ENCODE measurements around the gene FANCM.
"Not testable (repeated sequence)": the region's sequence is repeated elsewhere in the genome, so short reads cannot be mapped to it uniquely, and the experiment has no call there.

The FANCM gene

DNA sequence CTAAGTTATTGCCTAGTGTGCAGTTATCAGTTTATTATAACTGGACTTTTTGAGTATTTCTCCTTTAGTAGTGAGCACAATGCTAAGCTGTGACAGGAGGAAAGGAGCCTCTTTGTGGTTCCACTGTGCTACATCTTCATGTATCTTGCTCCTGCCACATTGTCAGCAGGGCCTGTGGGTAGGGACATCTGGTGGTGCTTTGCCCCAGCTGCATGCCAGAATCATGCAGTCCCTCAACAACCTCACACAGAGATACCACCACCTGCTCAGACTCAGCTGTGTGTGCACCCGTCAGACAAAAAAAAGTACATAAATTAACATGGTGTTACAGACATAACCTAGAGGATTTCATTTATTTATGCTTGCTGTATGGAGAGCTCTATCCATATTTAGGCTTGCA lies 66.2 kb downstream of the FANCM start:
- no peak overlapping the region for H3K4me3 ChIP-seq (ENCODE audit: low read length)
- no peak for TF ChIP-seq CTCF (conservative IDR thresholded peaks at IDR 0.05; ENCODE audit: low read depth, low read length)
- DNase-seq (ENCODE audit: low read depth), result no peak

DNA sequence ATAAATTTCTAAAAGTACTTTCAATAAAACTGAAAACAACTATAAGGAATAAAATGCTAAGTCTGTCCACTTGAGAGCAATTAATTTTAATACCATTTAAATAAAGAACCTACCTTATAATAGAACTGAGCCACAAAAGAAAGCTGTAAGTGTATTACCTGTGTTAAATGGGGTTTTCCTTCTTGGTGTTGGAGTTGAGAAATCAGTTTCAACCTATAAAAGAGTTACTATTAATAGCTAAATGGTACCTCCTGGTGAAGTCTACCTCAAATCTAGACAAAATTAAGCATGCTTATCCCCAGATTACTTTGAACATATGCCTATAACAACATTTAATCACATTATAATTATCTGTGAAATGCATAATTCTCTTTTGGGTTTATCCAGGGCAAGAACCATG lies 68.5 kb downstream of the FANCM start:
- TF ChIP-seq CTCF (conservative IDR thresholded peaks at IDR 0.05; ENCODE audit: low read depth, low read length), result no peak
- H3K4me3 ChIP-seq (ENCODE audit: low read length), result no peak overlapping the region
- no peak for DNase-seq (ENCODE audit: low read depth)

DNA sequence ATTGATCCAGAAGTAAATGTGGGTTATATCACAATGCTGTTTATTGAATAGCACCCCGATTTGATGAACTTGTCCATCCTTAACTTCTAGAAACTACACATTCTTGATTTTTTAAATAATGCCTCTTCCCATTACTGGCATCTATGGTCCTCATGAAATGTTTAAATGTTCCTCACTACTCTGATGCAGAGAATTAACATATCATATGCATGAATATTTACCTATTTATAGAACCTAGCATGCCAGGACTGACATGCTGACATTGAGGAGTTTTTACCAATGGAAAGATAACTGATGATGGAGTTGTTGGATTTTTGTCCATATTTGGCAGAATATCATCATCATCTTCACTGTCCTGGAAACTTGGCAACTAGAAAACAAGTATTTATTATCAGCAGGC lies 74.4 kb downstream of the FANCM start:
- DNase-seq (ENCODE audit: low read depth), result no peak
- no peak overlapping the region for H3K4me3 ChIP-seq (ENCODE audit: low read length)
- TF ChIP-seq CTCF (conservative IDR thresholded peaks at IDR 0.05; ENCODE audit: low read depth, low read length), result no peak

DNA sequence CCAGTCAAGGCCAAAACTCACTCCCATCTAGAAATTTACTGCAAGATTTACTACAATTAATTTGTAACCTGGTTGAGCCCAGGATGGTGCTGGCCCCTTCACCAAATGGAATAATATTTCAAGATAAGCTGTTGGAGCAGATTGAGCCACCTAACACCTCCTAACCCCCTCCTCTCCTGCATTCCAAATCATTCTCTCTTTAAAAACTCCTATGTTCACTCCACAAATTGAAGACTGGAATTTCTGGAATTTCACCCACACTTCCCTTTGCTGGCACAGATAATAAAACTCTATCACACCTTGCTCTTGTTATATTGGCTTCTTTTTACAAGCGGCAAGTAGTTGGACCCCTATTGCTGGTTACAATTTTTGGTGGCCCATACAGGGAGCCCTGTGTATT lies 75.6 kb downstream of the FANCM start:
- DNase-seq (ENCODE audit: low read depth), result no peak
- H3K4me3 ChIP-seq (ENCODE audit: low read length), result no peak overlapping the region
- TF ChIP-seq CTCF (conservative IDR thresholded peaks at IDR 0.05; ENCODE audit: low read depth, low read length), result no peak

GRCh38 chr14:45212231-45212630 lies 76.5 kb downstream of the FANCM start:
- H3K4me3 ChIP-seq (ENCODE audit: low read length), result no peak overlapping the region
- DNase-seq (ENCODE audit: low read depth), result no peak
- TF ChIP-seq CTCF (conservative IDR thresholded peaks at IDR 0.05; ENCODE audit: low read depth, low read length), result no peak

DNA sequence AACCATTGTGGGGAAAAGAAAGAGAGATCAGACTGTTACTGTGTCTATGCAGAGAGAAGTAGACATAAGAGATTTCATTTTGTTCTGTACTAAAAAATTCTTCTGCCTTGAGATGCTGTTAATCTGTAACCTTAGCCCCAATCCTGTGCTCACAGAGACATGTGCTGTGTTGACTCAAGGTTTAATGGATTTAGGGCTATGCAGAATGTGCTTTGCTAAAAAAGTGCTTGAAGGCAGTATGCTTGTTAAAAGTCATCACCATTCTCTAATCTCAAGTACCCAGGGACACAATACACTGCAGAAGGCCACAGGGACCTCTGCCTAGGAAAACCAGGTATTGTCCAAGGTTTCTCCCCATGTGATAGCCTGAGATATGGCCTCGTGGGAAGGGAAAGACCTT lies 78.0 kb downstream of the FANCM start:
- DNase-seq (ENCODE audit: low read depth); H3K4me3 ChIP-seq (ENCODE audit: low read length): not testable (repeated sequence)

GRCh38 chr14:45214341-45214740 lies 78.6 kb downstream of the FANCM start:
- not testable (repeated sequence) for H3K4me3 ChIP-seq (ENCODE audit: low read length); DNase-seq (ENCODE audit: low read depth)

DNA sequence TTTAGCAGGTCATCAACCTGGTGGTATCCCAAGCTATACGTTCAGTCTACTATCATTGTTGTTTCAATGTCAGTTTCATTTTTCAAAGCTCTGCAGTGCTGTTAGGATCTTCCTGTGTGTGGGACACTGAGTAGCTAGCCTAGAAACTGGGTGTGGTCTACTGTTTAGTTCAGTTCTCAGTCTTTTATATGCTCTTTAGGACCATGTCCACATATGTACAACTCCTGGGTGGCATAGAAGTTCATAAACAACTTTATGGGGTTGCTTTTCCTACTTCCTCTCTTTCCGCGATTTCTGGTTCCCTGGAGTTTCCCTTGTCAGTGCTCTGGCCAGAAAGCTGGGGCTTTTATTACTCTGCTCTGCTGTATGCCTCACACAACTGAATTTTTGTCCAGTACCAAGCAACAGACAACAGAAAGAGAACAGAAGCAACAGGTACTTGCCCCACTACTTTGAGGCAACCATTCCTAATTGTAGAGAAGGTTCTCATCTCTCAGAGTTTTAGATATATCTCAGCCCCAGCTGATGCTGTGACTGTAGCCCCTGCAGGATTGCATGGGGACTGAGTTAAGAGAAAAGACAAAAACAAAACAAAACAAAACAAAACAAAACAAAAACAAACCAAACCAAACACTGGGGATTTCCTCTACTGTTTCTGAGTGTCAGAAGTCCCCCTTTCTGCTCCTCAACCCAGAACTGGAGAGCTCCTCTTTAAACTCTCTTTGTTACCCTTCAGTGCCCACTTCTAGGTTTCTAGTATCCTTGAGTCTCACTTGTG lies 86.9 kb downstream of the FANCM start:
- no peak for TF ChIP-seq CTCF (conservative IDR thresholded peaks at IDR 0.05; ENCODE audit: low read depth, low read length)
- no peak for DNase-seq (ENCODE audit: low read depth)
- H3K4me3 ChIP-seq (ENCODE audit: low read length), result no peak overlapping the region

Measured in retinal pigment epithelial cell (primary cell).